Activated CD8-positive, alpha-beta memory T cell treated with anti-CD3 and anti-CD28 coated beads, Interleukin-2, amount 10 ng/mL, durations not matched to agents 7 days and 5 days (primary cell): ENCODE data around the gene PIK3R1. TPM values are rescaled to one million over a fixed set of nuclear protein-coding genes. Genes with fewer than 3 reads are reported as not detected.

Source experiments
- ATAC-seq: fragments of 150-1000 bp; cut with Tn5 transposase; one replicate; pipeline ENCODE4 v1.10.0; 2021; ENCODE audit warnings: moderate library complexity
- CTCF ChIA-PET: fragments of 350-600 bp; sonication (Branson Sonifier 250); formaldehyde crosslinking; loops from one replicate; lab custom pipeline; 2021; ENCODE audit warnings: antibody characterized with exemption; lab: Charles Lee
- DNase-seq: peaks from one replicate; pipeline ENCODE4 v3.0.0-alpha.2; 2020
- H3K27ac Mint-ChIP-seq: one replicate; pipeline ENCODE4 v1.8.0; 2021; ENCODE audit warnings: mild to moderate bottlenecking, mixed read lengths
- H3K27me3 Mint-ChIP-seq: one replicate; pipeline ENCODE4 v1.8.0; 2021; ENCODE audit warnings: mixed read lengths
- H3K36me3 Mint-ChIP-seq: one replicate; pipeline ENCODE4 v1.8.0; 2021; ENCODE audit warnings: mild to moderate bottlenecking, mixed read lengths
- H3K4me1 Mint-ChIP-seq: one replicate; pipeline ENCODE4 v1.8.0; 2021; ENCODE audit warnings: mixed read lengths
- H3K4me3 Mint-ChIP-seq: one replicate; pipeline ENCODE4 v1.8.0; 2021; ENCODE audit warnings: mild to moderate bottlenecking, moderate library complexity, mixed read lengths
- H3K9me3 Mint-ChIP-seq: one replicate; pipeline ENCODE4 v1.8.0; 2022; ENCODE audit warnings: low read depth, mixed read lengths
- total RNA-seq, 2 experiments: library from RNA; stranded (reverse); gene quantifications; one replicate each; pipeline ENCODE4 v1.2.3, GENCODE V29; 2021

PIK3R1 gene
- total RNA-seq, 2 experiments from 2014 or later = 78.4 to 84.7 TPM

DNA sequence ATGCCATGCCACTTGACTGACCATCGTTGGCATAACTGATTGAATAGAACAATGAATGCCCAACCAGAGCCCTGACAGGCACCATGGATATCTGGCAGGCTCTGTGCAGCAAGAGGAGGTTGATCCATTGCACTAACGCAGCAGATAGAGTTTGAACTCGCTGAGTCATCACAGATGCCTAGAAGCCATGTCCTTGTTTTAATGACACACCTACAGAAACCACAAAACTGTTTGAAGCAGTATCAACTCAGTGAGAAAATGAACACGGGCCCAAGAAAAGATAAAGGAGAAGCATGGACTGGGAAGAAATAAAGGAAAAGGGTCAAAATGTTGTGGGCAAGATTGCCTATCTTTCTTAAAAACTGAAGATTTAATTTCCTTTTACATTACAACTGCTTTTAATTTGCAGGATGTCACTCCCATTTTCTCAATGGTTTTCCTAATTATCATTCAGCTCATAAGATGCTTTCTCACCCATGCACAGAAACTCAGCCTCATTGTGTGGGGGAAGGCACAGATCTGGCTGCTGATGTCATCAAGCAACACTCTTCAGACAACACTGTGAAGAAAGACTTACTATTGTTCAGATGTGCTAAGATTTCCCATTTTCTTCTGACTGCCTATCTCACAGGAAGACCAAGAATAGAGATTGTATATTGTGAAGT lies 129.0 kb downstream of the PIK3R1 start:
- ATAC-seq = peak; percentile 79
- Mint-ChIP-seq H3K9me3 (peaks cover 4% of the 10 kb centered on the region), H3K27ac (peak overlapping the region; percentile 68), H3K4me1 (peaks cover 49% of the 10 kb centered on the region), H3K4me3 (no peak overlapping the region), H3K36me3 (peaks cover 9% of the 10 kb centered on the region), H3K27me3 (no peaks in the 10 kb centered on the region)
- CTCF ChIA-PET = interaction anchor here (1.0 to 1.6 kb wide), 3 partner anchors 10 to 58 kb away, joined by 3 to 6 read pairs (median 3); no protein-coding TSS in a partner anchor
- DNase-seq = peak; percentile 62

DNA sequence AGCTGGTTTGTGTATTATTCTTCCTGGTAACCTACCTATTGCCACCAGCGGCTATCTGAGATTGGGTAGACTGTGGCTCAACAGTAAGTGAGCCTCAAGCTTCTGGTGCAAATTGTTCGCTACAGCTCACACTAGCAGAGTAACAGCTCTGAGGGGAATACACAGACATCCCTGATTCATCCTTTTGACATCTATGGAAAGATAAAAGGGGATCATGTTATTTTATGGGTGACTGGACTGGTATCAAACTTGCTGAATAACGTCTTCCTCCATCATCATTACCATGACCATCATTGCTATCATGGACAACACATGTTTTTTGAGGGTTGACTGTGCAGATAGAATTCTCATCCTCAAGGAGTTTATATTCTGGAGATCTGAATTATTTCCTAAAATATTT lies 129.6 kb downstream of the PIK3R1 start:
- H3K27ac Mint-ChIP-seq = no peak overlapping the region
- H3K36me3 Mint-ChIP-seq = peaks cover 9% of the 10 kb centered on the region
- no peaks in the 10 kb centered on the region for H3K27me3 Mint-ChIP-seq
- peaks cover 46% of the 10 kb centered on the region for H3K4me1 Mint-ChIP-seq
- CTCF ChIA-PET = interaction anchor here (1.0 to 1.6 kb wide), 3 partner anchors 10 to 59 kb away, joined by 3 to 6 read pairs (median 3); no protein-coding TSS in a partner anchor
- no peak overlapping the region for H3K4me3 Mint-ChIP-seq
- ATAC-seq (no peak), DNase-seq (no peak)
- peaks cover 4% of the 10 kb centered on the region for H3K9me3 Mint-ChIP-seq

DNA sequence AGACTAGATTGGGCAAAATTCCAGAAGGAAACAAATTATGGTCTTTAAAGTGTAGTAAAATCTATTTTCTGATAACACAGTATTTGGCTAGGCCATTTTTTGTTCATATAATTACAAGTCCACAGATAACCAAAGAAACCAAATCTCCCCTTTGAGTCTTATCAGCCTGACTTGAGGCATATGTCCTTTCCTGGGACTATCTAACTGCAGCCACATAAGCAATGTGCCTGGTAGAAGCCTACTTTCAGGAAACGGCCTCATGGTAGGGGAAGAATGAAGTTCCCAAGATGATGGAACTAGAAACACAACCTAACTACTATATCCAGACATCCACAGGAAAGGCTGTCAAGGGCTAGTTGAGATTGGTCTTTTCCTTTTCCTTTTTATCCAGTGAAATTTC lies 130.0 kb downstream of the PIK3R1 start:
- no peaks in the 10 kb centered on the region for H3K27me3 Mint-ChIP-seq
- no peak for ATAC-seq
- H3K36me3 Mint-ChIP-seq = peaks cover 9% of the 10 kb centered on the region
- H3K9me3 Mint-ChIP-seq = peaks cover 4% of the 10 kb centered on the region
- no peak overlapping the region for H3K4me3 Mint-ChIP-seq
- H3K27ac Mint-ChIP-seq = no peak overlapping the region
- no peak for DNase-seq
- CTCF ChIA-PET = interaction anchor here (1.6 kb wide), 1 partner anchor 9 kb away, joined by 6 read pairs; no protein-coding TSS in a partner anchor
- peaks cover 43% of the 10 kb centered on the region for H3K4me1 Mint-ChIP-seq

GRCh38 chr5:68347536-68347935 lies 132.0 kb downstream of the PIK3R1 start:
- H3K36me3 Mint-ChIP-seq = peaks cover 4% of the 10 kb centered on the region
- peaks cover 29% of the 10 kb centered on the region for H3K4me1 Mint-ChIP-seq
- DNase-seq (no peak), ATAC-seq (no peak)
- CTCF ChIA-PET = interaction anchor here (1.1 to 1.5 kb wide), 2 partner anchors 24 to 31 kb away, joined by 3 read pairs; no protein-coding TSS in a partner anchor
- H3K9me3 Mint-ChIP-seq = peaks cover 4% of the 10 kb centered on the region
- no peak overlapping the region for H3K4me3 Mint-ChIP-seq
- H3K27ac Mint-ChIP-seq = no peak overlapping the region
- no peaks in the 10 kb centered on the region for H3K27me3 Mint-ChIP-seq

- no peak overlapping the region for H3K27ac Mint-ChIP-seq
- no peak for DNase-seq
- peaks cover 4% of the 10 kb centered on the region for H3K36me3 Mint-ChIP-seq
- no peak for ATAC-seq
- H3K4me3 Mint-ChIP-seq = no peak overlapping the region
- no peaks in the 10 kb centered on the region for H3K27me3 Mint-ChIP-seq
- peaks cover 4% of the 10 kb centered on the region for H3K9me3 Mint-ChIP-seq
- CTCF ChIA-PET = interaction anchor here (1.0 to 1.5 kb wide), 2 partner anchors 23 to 26 kb away, joined by 3 read pairs; no protein-coding TSS in a partner anchor
- H3K4me1 Mint-ChIP-seq = peaks cover 21% of the 10 kb centered on the region
These were observed 133.1 kb downstream of the PIK3R1 start for GRCh38 chr5:68348447-68349222.

DNA sequence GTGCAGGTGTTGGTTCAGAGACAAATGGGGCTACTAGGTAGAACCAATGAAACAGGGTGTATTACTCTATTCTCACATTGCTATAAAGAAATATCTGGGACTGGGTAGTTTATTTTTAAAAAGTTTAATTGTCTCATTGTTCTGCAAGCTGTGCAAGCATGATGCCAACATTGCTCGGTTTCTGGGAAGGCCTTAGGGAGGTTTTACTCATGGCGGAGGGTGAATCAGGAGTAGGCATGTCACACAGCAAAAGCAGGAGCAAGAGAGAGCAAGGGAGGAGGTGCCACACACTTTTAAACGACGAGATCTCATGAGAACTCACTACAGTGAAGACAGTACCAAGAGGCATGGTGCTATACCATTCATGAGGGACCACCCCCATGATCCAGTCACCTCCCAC lies 134.6 kb downstream of the PIK3R1 start:
- ATAC-seq (no peak), DNase-seq (no peak)
- CTCF ChIA-PET = interaction anchor here (0.8 to 1.4 kb wide), 4 partner anchors 8 to 53 kb away, joined by 3 to 5 read pairs (median 3); no protein-coding TSS in a partner anchor
- Mint-ChIP-seq H3K27me3 (no peaks in the 10 kb centered on the region), H3K4me3 (no peak overlapping the region), H3K4me1 (peaks cover 11% of the 10 kb centered on the region), H3K36me3 (peaks cover 4% of the 10 kb centered on the region), H3K27ac (no peak overlapping the region), H3K9me3 (peaks cover 4% of the 10 kb centered on the region)
